Endothelial cell of umbilical vein (primary cell): ENCODE data around the gene CACNB3. TPM values are rescaled to one million over a fixed set of nuclear protein-coding genes. Genes with fewer than 3 reads are reported as not detected.

Experiments
- BruUV-seq: library from RNA; stranded (reverse); fragments of 400-500 nt; replicated peaks from 2 replicates; lab custom pipeline; 2021; lab: Mats Ljungman, UMichigan
- CTCF ChIA-PET: fragments of 300-600, 350-600 bp; sonication (Branson Sonifier 250); formaldehyde crosslinking; loops from one replicate; lab custom pipeline; 2021; ENCODE audit warnings: antibody characterized with exemption, inconsistent platforms; lab: Charles Lee
- POLR2A ChIA-PET: fragments of 300-600, 350-600 bp; sonication (Branson Sonifier 250); formaldehyde crosslinking; loops from one replicate; lab custom pipeline; 2021; ENCODE audit warnings: antibody characterized with exemption, inconsistent platforms; lab: Charles Lee
- DNase-seq: peaks from one replicate; pipeline ENCODE4 v3.0.0-alpha.2; 2011; ENCODE audit warnings: low read depth, low spot score
- FAIRE-seq: peaks from 2 replicates; lab custom pipeline; 2011; peaks lifted over from hg19 to GRCh38; lab: Jason Lieb, UNC
- H2AFZ ChIP-seq: 2 replicates; pipeline ENCODE4 v1.6.0; 2012; ENCODE audit warnings: low read depth, low read length, control low read depth, inconsistent platforms
- H3K27ac ChIP-seq: 2 replicates; pipeline ENCODE4 v1.5.1; 2011; ENCODE audit warnings: low read depth, mild to moderate bottlenecking, control low read depth, low read length, moderate library complexity; ENCODE audit not compliant: insufficient read depth
- H3K27me3 ChIP-seq, 2 experiments: 2 replicates each; pipeline versions ENCODE4 v1.6.0 to v1.6.1; 2011; ENCODE audit warnings: low read length in 2 of 2, mixed read lengths in 1 of 2; ENCODE audit not compliant: control insufficient read depth in 2 of 2, insufficient read depth in 2 of 2
- H3K36me3 ChIP-seq, 2 experiments: 2 replicates in 1 of 2; 3 replicates in 1 of 2; pipeline ENCODE4 v1.5.1; 2011; ENCODE audit warnings: low read length in 2 of 2, mild to moderate bottlenecking in 1 of 2, moderate library complexity in 1 of 2; ENCODE audit not compliant: control insufficient read depth in 2 of 2, insufficient read depth in 2 of 2; ENCODE audit errors: extremely low read depth in 1 of 2
- H3K4me1 ChIP-seq: 3 replicates; pipeline ENCODE4 v1.5.1; 2011; ENCODE audit warnings: mild to moderate bottlenecking, low read length; ENCODE audit not compliant: control insufficient read depth, insufficient read depth; ENCODE audit errors: extremely low read depth
- H3K4me2 ChIP-seq: 2 replicates; pipeline ENCODE4 v1.6.1; 2011; ENCODE audit warnings: low read length, control low read depth, mixed read lengths; ENCODE audit not compliant: insufficient read depth
- H3K4me3 ChIP-seq, 3 experiments: fragments of 200-600 bp in 1 of 3; sonication (generic), shearing (Covaris generic) in 1 of 3; replicated peaks in 1 of 3; 2 replicates each; pipeline ENCODE4 v1.5.1; 2011 to 2016; ENCODE audit warnings: control low read depth in 3 of 3, low read length in 3 of 3, mild to moderate bottlenecking in 2 of 3, inconsistent platforms in 1 of 3, low read depth in 1 of 3, moderate library complexity in 1 of 3; ENCODE audit not compliant: insufficient read depth in 1 of 3
- H3K79me2 ChIP-seq: 2 replicates; pipeline ENCODE4 v1.6.0; 2012; ENCODE audit warnings: low read length, inconsistent platforms; ENCODE audit not compliant: control insufficient read depth, insufficient read depth
- H3K9ac ChIP-seq: replicated peaks from 2 replicates; pipeline ENCODE3; 2011; ENCODE audit warnings: low read length, control low read depth; ENCODE audit not compliant: insufficient read depth; ENCODE audit errors: extremely low read depth
- H3K9me1 ChIP-seq: replicated peaks from 3 replicates; pipeline ENCODE4 v1.6.0; 2011; ENCODE audit warnings: mild to moderate bottlenecking, low read length; ENCODE audit not compliant: control insufficient read depth, insufficient read depth; ENCODE audit errors: extremely low read depth
- H3K9me3 ChIP-seq: replicated peaks from 2 replicates; pipeline ENCODE4 v1.5.1; 2012; ENCODE audit warnings: low read length, inconsistent platforms; ENCODE audit not compliant: control insufficient read depth, insufficient read depth
- H4K20me1 ChIP-seq: replicated peaks from 2 replicates; pipeline ENCODE3; 2011; ENCODE audit warnings: mild to moderate bottlenecking, low read length; ENCODE audit not compliant: control insufficient read depth, insufficient read depth; ENCODE audit errors: extremely low read depth
- EZH2 ChIP-seq: IDR thresholded peaks from 2 replicates; pipeline ENCODE4 v1.6.1; 2012; ENCODE audit warnings: borderline replicate concordance, low read depth, mild to moderate bottlenecking, moderate library complexity, low read length, inconsistent platforms; ENCODE audit not compliant: severe bottlenecking
- FOS ChIP-seq: IDR thresholded peaks from 2 replicates; pipeline ENCODE4 v1.6.1; 2011; ENCODE audit warnings: mild to moderate bottlenecking, low read length, moderate library complexity, borderline replicate concordance; ENCODE audit not compliant: insufficient read depth
- GATA2 ChIP-seq: IDR thresholded peaks from 2 replicates; pipeline ENCODE4 v1.7.0; 2011; ENCODE audit warnings: low read depth, mild to moderate bottlenecking, moderate library complexity, mixed read lengths, low read length; ENCODE audit not compliant: insufficient read length, insufficient read depth
- JUN ChIP-seq: IDR thresholded peaks from 2 replicates; pipeline ENCODE4 v1.6.1; 2011; ENCODE audit warnings: borderline replicate concordance, low read depth; ENCODE audit not compliant: insufficient read length, insufficient read depth
- MYC ChIP-seq: IDR thresholded peaks from one replicate; pipeline ENCODE4 v1.6.1; 2011; ENCODE audit warnings: mild to moderate bottlenecking, low read depth, low read length
- POLR2A ChIP-seq: IDR thresholded peaks from 2 replicates; pipeline ENCODE4 v1.6.1; 2012; ENCODE audit warnings: low read depth, mild to moderate bottlenecking, control low read depth, low read length
- POLR2AphosphoS5 ChIP-seq: IDR thresholded peaks from 2 replicates; pipeline ENCODE4 v1.6.1; 2012; ENCODE audit warnings: low read depth, mild to moderate bottlenecking, control low read depth, low read length, moderate library complexity; ENCODE audit not compliant: insufficient read depth
- dilution Hi-C: fragments of 300-500 bp; cut with MboI; formaldehyde crosslinking; loops from one replicate; pipeline ENCODE4 v1.15.0; 2019; ENCODE audit warnings: low sequenced_read_pairs; ENCODE audit not compliant: extremely low pct_ligation_motif_present
- intact Hi-C: fragments of 100-400 bp; cut with micrococcal nuclease; formaldehyde crosslinking; loops from one replicate; pipeline ENCODE4 v1.10.0; 2022
- polyA plus RNA-seq, 4 experiments: library from polyadenylated mRNA; depleted of rRNA in 3 of 4; stranded (reverse) in 3 of 4; unstranded in 1 of 4; fragments of >200 nt; gene quantifications; 2 replicates each; pipeline versions ENCODE4 v1.2.1 to v1.2.3, GENCODE V29; 2011 to 2012; ENCODE audit warnings: missing spikeins in 1 of 4
- total RNA-seq: library from RNA; stranded (reverse); gene quantifications from 2 replicates; pipeline ENCODE4 v1.2.3, GENCODE V29; 2021
- TF ChIP-seq, protein P1 (sequence below): IDR thresholded peaks from 2 replicates; pipeline ENCODE4 v1.6.1; 2011; ENCODE audit not compliant: insufficient read depth, insufficient read length
- TF ChIP-seq, protein P2 (sequence below), 2 donors: IDR thresholded peaks; 1 replicate in 1 of 2; 2 replicates in 1 of 2; pipeline ENCODE4 v1.5.1; 2011; ENCODE audit warnings: low read length in 2 of 2, mild to moderate bottlenecking in 2 of 2, moderate library complexity in 2 of 2, control low read depth in 1 of 2, inconsistent platforms in 1 of 2, low read depth in 1 of 2; ENCODE audit not compliant: insufficient read depth in 1 of 2; ENCODE audit errors: extremely low read depth in 1 of 2

Gene CACNB3
- total and polyA plus RNA-seq, 2 donors (not counting 3 experiments of a cell fraction or from before 2014, with no cell fraction given) = 37.4 to 61.8 TPM

GRCh38 chr12:48857278-48857994 is 39.1 kb downstream of the CACNB3 start:
- H2AFZ ChIP-seq = no peak overlapping the region
- no peak for FAIRE-seq
- intact Hi-C loops (no loop called here), dilution Hi-C loops (no loop called here)
- peaks cover 0 to 6% of the 10 kb centered on the region in 2 experiments for H3K36me3 ChIP-seq
- no peak overlapping the region for H3K4me3 ChIP-seq
- H3K4me2 ChIP-seq = no peak overlapping the region
- ChIA-PET POLR2A (interaction anchor here (0.8 kb wide), 1 partner anchor 8 kb away, joined by 5 read pairs; the partner anchor contains the start of gene RND1), CTCF (interaction anchor here (0.6 to 11.3 kb wide), 8 partner anchors 8 to 131 kb away, joined by 3 to 703 read pairs (median 6); partner anchors contain the start of gene RND1)
- TF ChIP-seq POLR2A (no peak), POLR2AphosphoS5 (no peak), MYC (no peak), GATA2 (no peak), FOS (no peak), JUN (no peak), EZH2 (no peak)
- TF ChIP-seq, protein P1, sequence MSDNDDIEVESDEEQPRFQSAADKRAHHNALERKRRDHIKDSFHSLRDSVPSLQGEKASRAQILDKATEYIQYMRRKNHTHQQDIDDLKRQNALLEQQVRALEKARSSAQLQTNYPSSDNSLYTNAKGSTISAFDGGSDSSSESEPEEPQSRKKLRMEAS = no peak
- TF ChIP-seq, protein P2, sequence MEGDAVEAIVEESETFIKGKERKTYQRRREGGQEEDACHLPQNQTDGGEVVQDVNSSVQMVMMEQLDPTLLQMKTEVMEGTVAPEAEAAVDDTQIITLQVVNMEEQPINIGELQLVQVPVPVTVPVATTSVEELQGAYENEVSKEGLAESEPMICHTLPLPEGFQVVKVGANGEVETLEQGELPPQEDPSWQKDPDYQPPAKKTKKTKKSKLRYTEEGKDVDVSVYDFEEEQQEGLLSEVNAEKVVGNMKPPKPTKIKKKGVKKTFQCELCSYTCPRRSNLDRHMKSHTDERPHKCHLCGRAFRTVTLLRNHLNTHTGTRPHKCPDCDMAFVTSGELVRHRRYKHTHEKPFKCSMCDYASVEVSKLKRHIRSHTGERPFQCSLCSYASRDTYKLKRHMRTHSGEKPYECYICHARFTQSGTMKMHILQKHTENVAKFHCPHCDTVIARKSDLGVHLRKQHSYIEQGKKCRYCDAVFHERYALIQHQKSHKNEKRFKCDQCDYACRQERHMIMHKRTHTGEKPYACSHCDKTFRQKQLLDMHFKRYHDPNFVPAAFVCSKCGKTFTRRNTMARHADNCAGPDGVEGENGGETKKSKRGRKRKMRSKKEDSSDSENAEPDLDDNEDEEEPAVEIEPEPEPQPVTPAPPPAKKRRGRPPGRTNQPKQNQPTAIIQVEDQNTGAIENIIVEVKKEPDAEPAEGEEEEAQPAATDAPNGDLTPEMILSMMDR (IDR thresholded peaks at IDR 0.05; ENCODE audit: extremely low read depth in 1 of 2, insufficient read depth in 1 of 2, low read depth in 1 of 2, low read length in 2 of 2) = no peak
- H4K20me1 ChIP-seq = no peaks in the 10 kb centered on the region
- H3K27me3 ChIP-seq = no peaks in the 10 kb centered on the region
- DNase-seq = no peak
- H3K4me1 ChIP-seq = peaks cover 10% of the 10 kb centered on the region
- H3K27ac ChIP-seq = no peak overlapping the region
- H3K9me3 ChIP-seq = no peaks in the 10 kb centered on the region
- H3K9ac ChIP-seq = no peak overlapping the region
- BruUV-seq = no TSS peak
- no peaks in the 10 kb centered on the region for H3K9me1 ChIP-seq
- no peaks in the 10 kb centered on the region for H3K79me2 ChIP-seq
